Activated CD4-positive, alpha-beta memory T cell treated with anti-CD3 and anti-CD28 coated beads, Interleukin-2, amount 10 ng/mL, durations not matched to agents 7 days and 5 days (primary cell): Measurements from ENCODE around the gene CPNE9. TPM values are rescaled to one million over a fixed set of nuclear protein-coding genes. Genes with fewer than 3 reads are reported as not detected.

Experiments
- CTCF ChIA-PET: fragments of 350-600 bp; sonication (Branson Sonifier 250); formaldehyde crosslinking; loops from one replicate; lab custom pipeline; 2021; ENCODE audit warnings: antibody characterized with exemption, inconsistent platforms; lab: Charles Lee
- POLR2A ChIA-PET: fragments of 350-600 bp; sonication (Branson Sonifier 250); formaldehyde crosslinking; loops from one replicate; lab custom pipeline; 2021; ENCODE audit warnings: antibody characterized with exemption; lab: Charles Lee
- DNase-seq: peaks from one replicate; pipeline ENCODE4 v3.0.0-alpha.2; 2020
- H3K27ac Mint-ChIP-seq: one replicate; pipeline ENCODE4 v1.8.0; 2021; ENCODE audit warnings: mild to moderate bottlenecking, mixed read lengths
- H3K27me3 Mint-ChIP-seq: one replicate; pipeline ENCODE4 v1.8.0; 2021; ENCODE audit warnings: mixed read lengths
- H3K36me3 Mint-ChIP-seq: one replicate; pipeline ENCODE4 v1.8.0; 2021; ENCODE audit warnings: low read depth, mixed read lengths
- H3K4me1 Mint-ChIP-seq: one replicate; pipeline ENCODE4 v1.8.0; 2021; ENCODE audit warnings: mixed read lengths
- H3K4me3 Mint-ChIP-seq: one replicate; pipeline ENCODE4 v1.8.0; 2021; ENCODE audit warnings: mild to moderate bottlenecking, mixed read lengths
- H3K9me3 Mint-ChIP-seq: one replicate; pipeline ENCODE4 v1.8.0; 2021; ENCODE audit warnings: mixed read lengths
- total RNA-seq, 2 experiments: library from RNA; stranded (reverse); gene quantifications; one replicate each; pipeline ENCODE4 v1.2.3, GENCODE V29; 2021

CPNE9 gene
- total RNA-seq, 2 experiments from 2014 or later, result 0.33 TPM; not detected in 1

- Mint-ChIP-seq H3K4me3 (no peak overlapping the region), H3K36me3 (peaks cover 58% of the 10 kb centered on the region), H3K9me3 (no peaks in the 10 kb centered on the region), H3K4me1 (no peaks in the 10 kb centered on the region), H3K27ac (no peak overlapping the region), H3K27me3 (no peaks in the 10 kb centered on the region)
- ChIA-PET CTCF (no interaction called here), POLR2A (interaction anchor here (1.2 kb wide), 1 partner anchor 39 kb away, joined by 3 read pairs; no protein-coding TSS in a partner anchor)
- DNase-seq, result no peak
Measured at GRCh38 chr3:9679476-9680080, 24.1 kb upstream of the CPNE9 start.

- ChIA-PET CTCF (no interaction called here), POLR2A (no interaction called here)
- H3K27me3 Mint-ChIP-seq, result no peaks in the 10 kb centered on the region
- peaks cover 74% of the 10 kb centered on the region for H3K36me3 Mint-ChIP-seq
- H3K4me3 Mint-ChIP-seq, result no peak overlapping the region
- DNase-seq, result no peak
- H3K27ac Mint-ChIP-seq, result no peak overlapping the region
- H3K9me3 Mint-ChIP-seq, result no peaks in the 10 kb centered on the region
- H3K4me1 Mint-ChIP-seq, result no peaks in the 10 kb centered on the region
Measured at GRCh38 chr3:9681011-9681722, 22.5 kb upstream of the CPNE9 start.

- ChIA-PET POLR2A (no interaction called here), CTCF (no interaction called here)
- H3K27me3 Mint-ChIP-seq, result no peaks in the 10 kb centered on the region
- DNase-seq, result no peak
- H3K36me3 Mint-ChIP-seq, result peaks cover 77% of the 10 kb centered on the region
- no peak overlapping the region for H3K4me3 Mint-ChIP-seq
- H3K9me3 Mint-ChIP-seq, result no peaks in the 10 kb centered on the region
- no peak overlapping the region for H3K27ac Mint-ChIP-seq
- H3K4me1 Mint-ChIP-seq, result no peaks in the 10 kb centered on the region
Measured at GRCh38 chr3:9681723-9682081, 21.9 kb upstream of the CPNE9 start.

GRCh38 chr3:9682096-9682495, 21.5 kb upstream of the CPNE9 start:
- H3K9me3 Mint-ChIP-seq, result no peaks in the 10 kb centered on the region
- CTCF ChIA-PET, result no interaction called here

GRCh38 chr3:9683426-9683825, 20.2 kb upstream of the CPNE9 start:
- no peak overlapping the region for H3K27ac Mint-ChIP-seq
- CTCF ChIA-PET, result no interaction called here
- H3K9me3 Mint-ChIP-seq, result no peaks in the 10 kb centered on the region
- H3K4me3 Mint-ChIP-seq, result no peak overlapping the region
- peaks cover 70% of the 10 kb centered on the region for H3K36me3 Mint-ChIP-seq
- POLR2A ChIA-PET, result no interaction called here
- no peaks in the 10 kb centered on the region for H3K4me1 Mint-ChIP-seq
- no peak for DNase-seq
- H3K27me3 Mint-ChIP-seq, result no peaks in the 10 kb centered on the region

More at GRCh38 chr3:9682096-9682495, 21.5 kb upstream of the CPNE9 start:
- no peak for DNase-seq
- Mint-ChIP-seq H3K4me3 (no peak overlapping the region), H3K27me3 (no peaks in the 10 kb centered on the region), H3K36me3 (peaks cover 75% of the 10 kb centered on the region), H3K4me1 (no peaks in the 10 kb centered on the region), H3K27ac (no peak overlapping the region)
- POLR2A ChIA-PET, result no interaction called here

- DNase-seq, result no peak
- POLR2A ChIA-PET, result no interaction called here
- no peak overlapping the region for H3K4me3 Mint-ChIP-seq
- peaks cover 75% of the 10 kb centered on the region for H3K36me3 Mint-ChIP-seq
- CTCF ChIA-PET, result interaction anchor here (0.6 to 1.3 kb wide), 2 partner anchors 13 to 43 kb away, joined by 3 read pairs; no protein-coding TSS in a partner anchor
- H3K4me1 Mint-ChIP-seq, result no peaks in the 10 kb centered on the region
- no peak overlapping the region for H3K27ac Mint-ChIP-seq
- H3K27me3 Mint-ChIP-seq, result no peaks in the 10 kb centered on the region
- H3K9me3 Mint-ChIP-seq, result no peaks in the 10 kb centered on the region
Measured at GRCh38 chr3:9685216-9686049, 18.2 kb upstream of the CPNE9 start.

- Mint-ChIP-seq H3K27me3 (no peaks in the 10 kb centered on the region), H3K4me1 (no peaks in the 10 kb centered on the region), H3K4me3 (no peak overlapping the region), H3K36me3 (peaks cover 71% of the 10 kb centered on the region), H3K27ac (no peak overlapping the region), H3K9me3 (no peaks in the 10 kb centered on the region)
- ChIA-PET CTCF (interaction anchor here (0.6 kb wide), 1 partner anchor 43 kb away, joined by 3 read pairs; no protein-coding TSS in a partner anchor), POLR2A (no interaction called here)
- no peak for DNase-seq
Measured at GRCh38 chr3:9686050-9686550, 17.5 kb upstream of the CPNE9 start.

- ChIA-PET POLR2A (no interaction called here), CTCF (no interaction called here)
- H3K27ac Mint-ChIP-seq, result no peak overlapping the region
- peaks cover 68% of the 10 kb centered on the region for H3K36me3 Mint-ChIP-seq
- H3K4me1 Mint-ChIP-seq, result no peaks in the 10 kb centered on the region
- no peak overlapping the region for H3K4me3 Mint-ChIP-seq
- H3K9me3 Mint-ChIP-seq, result no peaks in the 10 kb centered on the region
- DNase-seq, result no peak
- H3K27me3 Mint-ChIP-seq, result no peaks in the 10 kb centered on the region
Measured at GRCh38 chr3:9686703-9687102, 16.9 kb upstream of the CPNE9 start.

- no peaks in the 10 kb centered on the region for H3K4me1 Mint-ChIP-seq
- CTCF ChIA-PET, result no interaction called here
- no peaks in the 10 kb centered on the region for H3K9me3 Mint-ChIP-seq
- POLR2A ChIA-PET, result no interaction called here
- no peak for DNase-seq
- no peak overlapping the region for H3K4me3 Mint-ChIP-seq
- no peaks in the 10 kb centered on the region for H3K27me3 Mint-ChIP-seq
- H3K36me3 Mint-ChIP-seq, result peaks cover 69% of the 10 kb centered on the region
- no peak overlapping the region for H3K27ac Mint-ChIP-seq
Measured at GRCh38 chr3:9687514-9687913, 16.1 kb upstream of the CPNE9 start.

- no peak overlapping the region for H3K27ac Mint-ChIP-seq
- no peak overlapping the region for H3K4me3 Mint-ChIP-seq
- DNase-seq, result no peak
- H3K27me3 Mint-ChIP-seq, result no peaks in the 10 kb centered on the region
- ChIA-PET CTCF (no interaction called here), POLR2A (interaction anchor here (1.1 kb wide), 1 partner anchor 13 kb away, joined by 4 read pairs; no protein-coding TSS in a partner anchor)
- peaks cover 70% of the 10 kb centered on the region for H3K36me3 Mint-ChIP-seq
- H3K4me1 Mint-ChIP-seq, result no peaks in the 10 kb centered on the region
- no peaks in the 10 kb centered on the region for H3K9me3 Mint-ChIP-seq
Measured at GRCh38 chr3:9688961-9689360, 14.7 kb upstream of the CPNE9 start.

GRCh38 chr3:9689757-9690156, 13.9 kb upstream of the CPNE9 start:
- DNase-seq, result no peak
- H3K27ac Mint-ChIP-seq, result no peak overlapping the region
- H3K4me3 Mint-ChIP-seq, result no peak overlapping the region
- H3K36me3 Mint-ChIP-seq, result peaks cover 72% of the 10 kb centered on the region
- H3K9me3 Mint-ChIP-seq, result no peaks in the 10 kb centered on the region
- ChIA-PET POLR2A (interaction anchor here (1.1 kb wide), 1 partner anchor 12 kb away, joined by 4 read pairs; no protein-coding TSS in a partner anchor), CTCF (interaction anchor here (1.8 kb wide), 1 partner anchor 37 kb away, joined by 5 read pairs; no protein-coding TSS in a partner anchor)
- no peaks in the 10 kb centered on the region for H3K4me1 Mint-ChIP-seq
- H3K27me3 Mint-ChIP-seq, result no peaks in the 10 kb centered on the region

GRCh38 chr3:9690451-9691450, 12.9 kb upstream of the CPNE9 start:
- POLR2A ChIA-PET, result no interaction called here

More at GRCh38 chr3:9690451-9691450, 12.9 kb upstream of the CPNE9 start:
- Mint-ChIP-seq H3K4me3 (no peak overlapping the region), H3K9me3 (no peaks in the 10 kb centered on the region), H3K27ac (no peak overlapping the region), H3K4me1 (no peaks in the 10 kb centered on the region), H3K27me3 (no peaks in the 10 kb centered on the region), H3K36me3 (peaks cover 66% of the 10 kb centered on the region)
- DNase-seq, result no peak
- CTCF ChIA-PET, result interaction anchor here (1.8 kb wide), 1 partner anchor 36 kb away, joined by 5 read pairs; no protein-coding TSS in a partner anchor
